Stimulated activated naive CD8-positive, alpha-beta T cell treated with anti-CD3 and anti-CD28 coated beads, Interleukin-15, Interleukin-2, amounts not matched to agents 100 ng/mL and 50 ng/mL, for 24 hours (primary cell): ENCODE data around the gene JMJD1C.

Source experiments
- H3K27ac Mint-ChIP-seq: one replicate; pipeline ENCODE4 v1.8.0; 2021; ENCODE audit warnings: mild to moderate bottlenecking, mixed read lengths
- H3K27me3 Mint-ChIP-seq: one replicate; pipeline ENCODE4 v1.8.0; 2021; ENCODE audit warnings: mixed read lengths
- H3K36me3 Mint-ChIP-seq: one replicate; pipeline ENCODE4 v1.8.0; 2021; ENCODE audit warnings: low read depth, mixed read lengths
- H3K4me1 Mint-ChIP-seq: one replicate; pipeline ENCODE4 v1.8.0; 2021; ENCODE audit warnings: low read depth, mixed read lengths
- H3K4me3 Mint-ChIP-seq: one replicate; pipeline ENCODE4 v1.8.0; 2021; ENCODE audit warnings: mild to moderate bottlenecking, mixed read lengths
- H3K9me3 Mint-ChIP-seq: one replicate; pipeline ENCODE4 v1.8.0; 2021; ENCODE audit warnings: mixed read lengths

The JMJD1C gene

GRCh38 chr10:63227207-63227895 lies 238.4 kb downstream of the JMJD1C start:
- Mint-ChIP-seq H3K4me1 (peaks cover 74% of the 10 kb centered on the region), H3K9me3 (no peaks in the 10 kb centered on the region), H3K4me3 (peak overlapping the region; percentile 61), H3K36me3 (peaks cover 8% of the 10 kb centered on the region), H3K27me3 (no peaks in the 10 kb centered on the region), H3K27ac (peak overlapping the region; percentile 85)

DNA sequence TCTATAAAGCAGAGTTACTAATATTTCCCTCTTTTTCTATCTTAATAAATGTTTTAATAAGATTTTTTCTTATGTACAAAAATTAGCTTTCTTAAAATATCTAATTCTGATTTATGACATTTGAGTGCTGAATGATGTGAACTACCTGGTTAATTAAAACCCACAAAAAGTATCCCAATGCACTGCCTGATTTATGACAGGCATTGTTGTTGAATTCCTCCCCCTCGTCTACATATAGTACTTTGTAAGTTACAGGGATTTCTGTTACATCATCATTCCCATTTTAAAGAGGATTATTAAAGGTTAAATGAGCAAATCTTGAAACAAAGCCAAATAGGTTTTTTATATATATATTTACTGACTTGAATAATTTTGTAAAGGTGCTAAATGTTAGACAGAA lies 241.5 kb downstream of the JMJD1C start:
- Mint-ChIP-seq H3K9me3 (peaks cover 4% of the 10 kb centered on the region), H3K4me3 (no peak overlapping the region), H3K27ac (no peak overlapping the region), H3K36me3 (peaks cover 23% of the 10 kb centered on the region), H3K4me1 (peaks cover 82% of the 10 kb centered on the region), H3K27me3 (no peaks in the 10 kb centered on the region)

GRCh38 chr10:63221950-63222349 lies 243.8 kb downstream of the JMJD1C start:
- Mint-ChIP-seq H3K4me1 (peaks cover 76% of the 10 kb centered on the region), H3K9me3 (peaks cover 4% of the 10 kb centered on the region), H3K36me3 (peaks cover 23% of the 10 kb centered on the region), H3K27ac (peak overlapping the region; percentile 52), H3K27me3 (no peaks in the 10 kb centered on the region), H3K4me3 (peak overlapping the region; percentile 42)

- peaks cover 27% of the 10 kb centered on the region for H3K36me3 Mint-ChIP-seq
- H3K9me3 Mint-ChIP-seq = peaks cover 4% of the 10 kb centered on the region
- no peak overlapping the region for H3K4me3 Mint-ChIP-seq
- H3K4me1 Mint-ChIP-seq = peaks cover 67% of the 10 kb centered on the region
- peak overlapping the region; percentile 16 for H3K27ac Mint-ChIP-seq
- no peaks in the 10 kb centered on the region for H3K27me3 Mint-ChIP-seq
Observed at GRCh38 chr10:63219749-63220148, 246.0 kb downstream of the JMJD1C start.

DNA sequence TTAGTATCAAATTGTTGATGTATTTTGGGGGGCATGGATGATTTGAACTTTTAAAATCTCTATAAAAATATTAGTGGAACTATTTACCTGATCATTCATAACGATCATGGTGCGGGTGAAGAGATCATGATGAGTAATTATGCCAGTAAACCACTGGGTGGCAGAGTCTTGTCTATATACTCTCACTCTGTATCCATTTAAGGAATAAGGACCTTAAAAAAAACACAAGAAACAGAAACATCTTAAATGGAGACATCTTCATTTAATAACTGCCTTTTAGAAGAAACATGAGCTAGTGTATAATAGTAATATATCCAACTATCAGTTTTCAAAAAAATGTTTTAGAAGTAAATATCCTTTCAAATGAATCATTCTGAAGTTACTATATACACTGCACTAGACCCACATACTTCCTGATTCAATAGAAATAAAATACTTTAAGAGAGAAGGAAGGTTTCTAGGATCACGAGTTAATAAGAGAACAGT lies 248.6 kb downstream of the JMJD1C start:
- Mint-ChIP-seq H3K9me3 (peaks cover 4% of the 10 kb centered on the region), H3K4me1 (peaks cover 69% of the 10 kb centered on the region), H3K4me3 (no peak overlapping the region), H3K27ac (peak overlapping the region; percentile 65), H3K27me3 (no peaks in the 10 kb centered on the region), H3K36me3 (peaks cover 40% of the 10 kb centered on the region)

GRCh38 chr10:63214571-63214970 lies 251.2 kb downstream of the JMJD1C start:
- peaks cover 69% of the 10 kb centered on the region for H3K4me1 Mint-ChIP-seq
- peaks cover 52% of the 10 kb centered on the region for H3K36me3 Mint-ChIP-seq
- H3K27ac Mint-ChIP-seq = peak overlapping the region; percentile 80
- no peak overlapping the region for H3K4me3 Mint-ChIP-seq
- no peaks in the 10 kb centered on the region for H3K9me3 Mint-ChIP-seq
- H3K27me3 Mint-ChIP-seq = no peaks in the 10 kb centered on the region

DNA sequence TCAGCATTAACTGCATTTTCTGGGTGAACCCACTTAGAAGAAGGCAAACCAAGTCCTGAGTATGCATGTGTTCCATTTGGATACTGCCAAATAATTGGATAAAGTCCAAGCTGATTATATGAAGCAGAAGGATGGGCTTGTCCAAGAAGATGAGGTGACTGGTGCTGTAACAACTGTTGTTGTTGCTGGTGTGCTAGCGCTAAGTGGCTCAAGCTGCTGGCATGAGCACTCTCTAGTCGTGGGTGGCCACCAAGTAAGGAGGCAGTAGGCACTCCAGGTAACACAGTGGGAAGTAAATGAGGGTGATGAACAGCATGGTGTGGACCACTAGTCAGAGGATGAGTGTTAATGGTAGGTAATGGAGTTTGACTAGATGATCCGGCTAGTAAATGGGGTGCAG lies 252.3 kb downstream of the JMJD1C start:
- Mint-ChIP-seq H3K27ac (peak overlapping the region; percentile 86), H3K36me3 (peaks cover 58% of the 10 kb centered on the region)

DNA sequence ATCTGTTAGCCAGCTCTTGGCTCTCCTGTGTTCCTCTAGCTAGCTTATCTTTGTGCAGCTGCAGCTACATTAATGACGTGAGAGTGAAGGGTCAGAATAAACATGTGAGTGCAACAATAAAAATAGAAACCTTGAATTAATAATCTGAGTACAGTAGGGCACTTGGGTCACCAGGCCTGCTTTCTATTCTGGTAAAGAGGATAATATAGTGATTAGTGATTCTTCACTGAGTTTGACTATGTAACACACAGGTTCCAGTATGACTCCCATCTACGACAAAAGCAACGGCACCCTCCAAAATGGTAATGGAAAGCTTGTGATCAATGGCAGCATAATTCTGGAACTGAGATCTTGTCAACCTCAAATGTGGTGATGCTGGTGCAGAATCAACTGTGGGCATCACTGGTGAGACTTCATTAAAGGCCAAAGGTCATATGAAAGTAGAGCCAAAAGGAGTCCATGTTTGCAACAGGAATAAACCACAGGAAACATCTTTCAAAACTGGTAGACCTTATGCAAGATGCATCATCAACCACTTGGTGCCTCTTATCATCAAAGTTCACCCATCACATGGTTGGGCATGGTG lies 255.1 kb downstream of the JMJD1C start:
- Mint-ChIP-seq H3K9me3 (no peaks in the 10 kb centered on the region), H3K27ac (peak overlapping the region; percentile 64), H3K4me3 (no peak overlapping the region), H3K36me3 (peaks cover 73% of the 10 kb centered on the region), H3K27me3 (no peaks in the 10 kb centered on the region), H3K4me1 (peaks cover 70% of the 10 kb centered on the region)

More for the DNA sequence above, 252.3 kb downstream of the JMJD1C start:
- H3K4me1 Mint-ChIP-seq = peaks cover 60% of the 10 kb centered on the region
- no peaks in the 10 kb centered on the region for H3K27me3 Mint-ChIP-seq
- no peak overlapping the region for H3K4me3 Mint-ChIP-seq
- H3K9me3 Mint-ChIP-seq = no peaks in the 10 kb centered on the region

DNA sequence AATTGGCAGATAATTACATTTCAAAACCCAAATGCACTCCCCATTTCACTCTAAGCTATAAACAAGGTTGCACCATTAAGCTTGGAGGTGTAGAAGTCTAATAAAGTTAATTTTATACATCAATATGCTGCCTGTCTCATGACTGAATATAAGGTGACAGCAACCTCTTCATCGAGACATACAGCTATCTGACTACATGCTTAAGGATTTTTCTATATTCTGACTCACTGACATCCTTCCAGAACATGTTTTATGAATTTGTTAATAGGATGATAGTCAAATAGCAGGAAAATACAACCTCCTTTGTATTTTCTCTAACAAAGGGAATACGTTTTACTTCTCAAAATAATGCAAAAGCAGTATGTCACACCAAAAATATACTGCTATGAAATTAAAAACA lies 256.1 kb downstream of the JMJD1C start:
- no peaks in the 10 kb centered on the region for H3K27me3 Mint-ChIP-seq
- H3K9me3 Mint-ChIP-seq = no peaks in the 10 kb centered on the region
- H3K36me3 Mint-ChIP-seq = peaks cover 71% of the 10 kb centered on the region
- H3K4me3 Mint-ChIP-seq = no peak overlapping the region
- H3K27ac Mint-ChIP-seq = no peak overlapping the region
- peaks cover 72% of the 10 kb centered on the region for H3K4me1 Mint-ChIP-seq

DNA sequence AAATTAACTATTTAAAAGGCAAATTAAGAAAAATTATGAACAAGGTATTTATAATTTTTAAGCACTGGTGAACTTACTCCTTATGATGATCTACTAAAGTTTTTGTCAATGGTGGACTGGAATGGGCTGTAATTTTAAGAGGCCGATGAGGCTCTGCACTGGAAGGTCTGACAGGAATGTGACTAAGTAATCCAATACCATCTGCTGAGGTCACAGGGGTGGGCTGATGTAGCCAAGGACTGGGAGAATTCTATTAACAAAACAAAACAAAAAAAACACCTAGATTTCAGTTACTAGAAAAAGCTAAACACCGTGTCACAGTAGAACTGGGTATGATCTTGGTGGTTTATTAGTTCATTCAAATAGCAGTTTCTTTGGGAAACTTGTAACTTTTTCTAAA lies 256.8 kb downstream of the JMJD1C start:
- no peak overlapping the region for H3K4me3 Mint-ChIP-seq
- H3K36me3 Mint-ChIP-seq = peaks cover 66% of the 10 kb centered on the region
- peaks cover 73% of the 10 kb centered on the region for H3K4me1 Mint-ChIP-seq
- no peak overlapping the region for H3K27ac Mint-ChIP-seq
- no peaks in the 10 kb centered on the region for H3K9me3 Mint-ChIP-seq
- no peaks in the 10 kb centered on the region for H3K27me3 Mint-ChIP-seq

DNA sequence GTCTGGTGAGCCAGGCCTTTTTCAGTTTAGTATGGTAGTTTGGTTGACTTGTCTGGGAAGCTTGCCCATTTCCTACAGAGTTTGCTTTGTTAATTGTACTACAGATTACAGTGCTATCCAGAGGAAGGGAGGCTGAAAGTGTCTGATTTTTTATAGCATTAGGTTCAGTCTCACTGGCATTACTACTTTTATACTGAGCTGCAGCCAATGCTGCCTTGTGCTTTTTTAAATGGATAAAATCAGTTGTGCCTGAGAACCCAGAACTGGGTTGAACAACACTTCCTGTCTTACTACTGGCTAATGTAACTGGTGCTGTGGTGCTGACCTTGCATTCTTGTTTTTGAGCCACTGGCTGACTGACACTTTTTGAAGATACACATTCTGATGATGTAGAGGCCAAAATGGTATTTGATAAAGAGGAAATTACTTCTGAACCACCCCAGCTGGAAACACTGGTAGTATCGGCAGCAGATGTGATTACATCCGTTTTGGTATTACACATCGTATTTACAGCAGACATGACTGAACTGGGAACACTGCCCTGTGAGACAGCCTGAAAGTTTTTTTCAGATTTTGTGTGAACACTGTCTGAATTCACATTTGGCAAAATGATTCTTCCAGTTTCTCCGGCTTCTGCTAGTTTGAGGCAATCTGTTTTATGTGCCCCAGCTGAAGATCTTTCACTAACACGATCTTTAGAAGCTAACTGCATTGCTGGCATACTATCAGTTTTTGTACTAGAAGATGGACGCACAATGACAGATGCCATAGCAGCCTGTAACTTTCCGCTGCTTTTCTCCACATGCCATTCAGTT lies 258.6 kb downstream of the JMJD1C start:
- Mint-ChIP-seq H3K4me1 (peaks cover 65% of the 10 kb centered on the region), H3K27ac (peak overlapping the region; percentile 5), H3K36me3 (peaks cover 54% of the 10 kb centered on the region), H3K27me3 (no peaks in the 10 kb centered on the region), H3K9me3 (no peaks in the 10 kb centered on the region), H3K4me3 (no peak overlapping the region)

- Mint-ChIP-seq H3K36me3 (peaks cover 48% of the 10 kb centered on the region), H3K9me3 (no peaks in the 10 kb centered on the region), H3K27me3 (no peaks in the 10 kb centered on the region), H3K27ac (peak overlapping the region; percentile 5), H3K4me3 (no peak overlapping the region), H3K4me1 (peaks cover 59% of the 10 kb centered on the region)
Observed at GRCh38 chr10:63206576-63206975, 259.2 kb downstream of the JMJD1C start.

DNA sequence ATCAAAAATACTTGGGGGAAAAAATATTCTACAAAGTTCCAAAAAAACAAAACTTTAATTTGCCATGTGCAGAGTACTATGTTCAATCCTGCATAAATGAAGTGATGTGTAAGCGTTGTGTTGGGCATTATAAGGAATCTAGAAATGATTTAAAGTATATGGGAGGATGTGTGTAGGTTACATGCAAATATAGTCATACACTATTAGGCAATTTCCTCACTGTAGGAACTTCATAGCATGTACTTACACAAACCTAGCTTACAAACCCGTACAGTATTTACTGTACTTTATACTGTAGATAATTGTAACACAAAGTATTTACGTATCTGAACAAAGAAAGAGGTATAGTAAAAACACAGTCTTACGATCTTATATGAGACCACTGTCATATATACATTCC lies 260.4 kb downstream of the JMJD1C start:
- Mint-ChIP-seq H3K36me3 (peaks cover 41% of the 10 kb centered on the region), H3K9me3 (no peaks in the 10 kb centered on the region), H3K27ac (no peak overlapping the region), H3K27me3 (no peaks in the 10 kb centered on the region), H3K4me3 (no peak overlapping the region), H3K4me1 (peaks cover 48% of the 10 kb centered on the region)

DNA sequence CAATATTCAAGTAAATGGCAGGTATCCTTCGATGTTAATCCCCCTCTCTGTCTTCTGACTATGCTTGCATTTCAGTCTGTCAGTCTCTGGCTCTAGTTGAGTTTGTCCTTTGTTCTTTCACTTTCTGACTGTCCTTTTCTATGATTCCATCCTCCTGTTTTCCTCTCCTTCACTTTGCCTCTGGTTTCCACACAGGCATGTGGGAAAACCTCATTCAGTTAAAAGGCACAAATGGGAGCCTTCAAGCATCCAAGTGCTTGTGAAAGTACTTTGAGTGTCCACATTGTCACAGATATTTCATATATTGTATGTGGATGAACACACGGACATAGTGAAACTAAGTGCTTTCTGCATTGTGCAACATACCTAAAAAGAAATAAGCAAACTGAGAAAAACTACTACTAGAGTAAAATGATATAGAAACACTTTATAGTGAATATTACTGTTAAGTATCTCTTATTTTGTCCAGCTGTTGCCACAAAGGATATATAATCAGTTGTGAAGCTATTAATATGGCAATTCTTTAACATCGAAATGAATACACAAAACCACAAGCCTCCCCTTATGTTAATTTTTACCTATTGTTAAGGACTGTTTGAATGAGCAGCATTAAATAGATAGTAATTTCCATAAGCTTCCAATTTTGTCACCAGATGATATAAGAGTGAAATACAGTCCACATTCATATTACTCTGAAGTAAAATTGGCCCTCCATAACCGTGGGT lies 260.9 kb downstream of the JMJD1C start:
- H3K4me1 Mint-ChIP-seq = peaks cover 42% of the 10 kb centered on the region
- H3K36me3 Mint-ChIP-seq = peaks cover 36% of the 10 kb centered on the region
- H3K4me3 Mint-ChIP-seq = peak overlapping the region; percentile 49
- no peak overlapping the region for H3K27ac Mint-ChIP-seq
- H3K27me3 Mint-ChIP-seq = no peaks in the 10 kb centered on the region
- H3K9me3 Mint-ChIP-seq = no peaks in the 10 kb centered on the region
